ENCODE measurements around the gene TLCD3B.
A peak's percentile ranks its signal among the peaks of the same experiment; 100 is the strongest.
"Not testable (repeated sequence)": the region's sequence is repeated elsewhere in the genome, so short reads cannot be mapped to it uniquely, and the experiment has no call there.

Gene TLCD3B

GRCh38 chr16:30060836-30061554 is 29.9 kb upstream of the TLCD3B start:
- DNase-seq, result no peak

DNA sequence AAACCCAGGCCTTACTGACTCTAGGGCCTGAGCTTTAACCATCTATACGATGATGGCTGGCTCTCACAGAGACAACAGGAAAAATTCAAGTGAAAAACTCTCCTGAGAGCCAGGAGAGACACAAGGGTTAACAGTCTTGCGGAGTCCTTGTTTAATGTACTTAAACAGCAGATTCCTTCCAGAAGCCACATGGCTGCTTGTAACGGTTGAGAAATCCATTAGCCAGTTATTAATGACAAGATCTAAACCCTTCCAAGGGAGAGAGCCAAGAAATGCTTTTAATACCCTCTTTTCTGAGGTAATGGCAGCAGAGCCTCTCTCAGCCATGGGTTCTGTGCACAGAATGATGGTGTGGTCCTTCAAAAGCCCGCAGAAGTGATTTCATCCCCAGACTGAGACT is 29.3 kb upstream of the TLCD3B start:
- DNase-seq, result no peak

DNA sequence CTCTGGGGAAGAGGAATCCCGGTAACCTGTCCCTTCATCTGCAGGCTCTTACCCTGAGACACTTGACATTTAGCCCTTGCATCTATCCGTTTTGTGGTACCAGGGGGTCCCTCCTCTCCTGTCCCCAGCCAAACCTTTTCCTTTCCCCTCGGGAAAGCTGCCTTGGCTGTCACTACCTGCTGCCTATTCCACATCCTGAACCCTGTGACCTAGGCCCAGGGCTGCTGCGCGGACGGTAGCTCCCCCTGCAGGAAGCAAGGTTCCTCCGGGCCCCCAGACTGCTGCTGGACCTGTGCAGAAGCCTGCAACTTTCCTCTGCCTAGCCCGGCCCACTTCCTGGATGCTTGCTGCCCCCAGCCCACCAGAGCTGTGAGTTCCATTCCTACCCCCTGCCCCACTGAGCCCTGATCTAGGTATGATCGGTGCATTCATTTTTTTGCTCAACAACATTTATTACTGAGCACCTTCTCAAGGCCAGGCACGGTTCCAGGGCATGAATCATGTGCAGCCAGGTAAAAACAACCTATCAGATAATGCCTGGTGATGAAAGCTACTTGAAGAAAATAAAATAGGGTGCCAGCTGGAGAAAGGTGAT is 24.0 kb upstream of the TLCD3B start:
- no peak for DNase-seq

- no peak for DNase-seq
These were observed 23.4 kb upstream of the TLCD3B start for GRCh38 chr16:30054451-30054850.

DNA sequence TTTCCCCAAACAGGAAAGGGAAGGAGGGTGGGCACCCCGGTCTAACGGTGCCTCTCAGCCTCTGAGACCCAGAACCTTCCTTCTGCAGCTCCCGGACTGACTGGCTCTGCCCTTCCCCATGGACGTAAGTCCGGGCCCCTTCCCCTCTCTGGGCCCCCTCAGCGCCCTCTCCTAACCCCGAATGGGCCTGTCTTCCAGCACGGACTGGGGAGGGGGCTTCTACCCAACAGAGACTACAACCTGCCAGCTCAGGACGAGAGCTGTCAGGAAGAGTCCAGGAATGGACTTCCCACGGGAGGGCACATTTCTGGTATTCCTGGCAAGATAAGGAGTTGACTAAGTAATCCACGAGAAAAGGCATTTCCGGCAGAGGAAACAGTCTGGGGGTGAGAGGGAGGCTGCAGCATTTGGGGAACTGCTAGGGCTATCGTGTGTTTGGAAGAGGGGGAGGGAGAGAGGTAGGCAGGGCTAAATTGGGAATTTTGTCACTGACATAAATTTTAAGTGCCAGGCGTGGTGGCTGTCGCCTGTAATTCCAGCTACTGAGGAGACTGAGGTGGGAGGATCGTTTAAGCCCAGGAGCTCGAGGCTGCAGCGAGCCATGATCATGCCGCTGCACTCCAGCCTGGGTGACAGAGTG is 22.4 kb upstream of the TLCD3B start:
- DNase-seq, result no peak

DNA sequence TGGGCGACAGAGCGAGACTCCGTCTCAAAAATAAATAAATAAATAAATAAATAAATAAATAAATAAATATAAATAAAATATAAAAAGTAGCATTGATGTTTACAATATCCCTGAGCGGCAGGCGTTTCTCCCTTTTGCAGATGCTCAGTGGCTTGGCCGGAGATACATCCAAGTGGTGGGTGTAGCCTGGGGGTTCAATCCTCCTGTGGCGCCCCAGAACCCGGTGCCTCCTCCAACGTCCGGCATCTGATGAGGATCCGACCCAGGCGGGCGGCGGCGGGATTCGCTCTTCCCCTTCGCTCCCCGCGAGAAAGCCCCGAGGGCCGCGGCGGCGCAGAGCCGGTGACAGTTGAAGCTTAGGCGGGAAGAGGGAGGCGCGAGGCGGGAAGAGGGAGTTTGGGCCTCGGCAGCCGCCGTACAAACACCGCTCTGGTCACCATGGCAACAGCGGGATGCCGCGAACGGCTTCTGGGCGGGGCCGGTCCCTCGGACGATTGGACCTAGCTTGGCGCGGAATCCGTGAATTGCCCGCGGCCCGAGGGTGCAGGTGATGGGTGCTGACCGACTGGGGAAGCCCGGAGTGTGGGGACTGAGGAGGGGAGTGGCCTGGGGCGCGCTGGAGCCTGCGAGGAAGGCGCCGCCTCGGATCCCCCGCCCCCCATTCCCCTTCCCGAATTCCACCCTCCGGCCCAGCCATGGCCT is 21.8 kb upstream of the TLCD3B start:
- DNase-seq, result peak; percentile 81

DNA sequence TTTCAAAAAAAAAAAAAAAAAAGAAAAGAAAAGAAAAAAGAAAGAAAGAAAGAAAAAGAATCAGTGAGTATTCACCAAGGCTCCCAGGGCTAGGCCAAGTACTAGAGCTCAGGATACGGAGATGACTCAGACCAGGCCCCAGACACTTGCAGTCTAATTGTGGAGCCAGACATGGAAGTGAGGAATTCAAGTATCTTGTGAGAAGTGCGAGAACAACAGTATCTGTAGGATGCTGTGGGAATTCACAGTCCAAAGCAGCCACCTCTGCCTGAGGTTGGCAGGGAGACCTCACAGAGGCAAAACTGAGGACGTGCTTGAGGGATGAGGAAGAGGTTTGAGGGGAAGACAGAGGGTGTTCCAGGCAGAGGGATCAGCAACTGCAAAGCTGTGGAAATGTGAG is 20.4 kb upstream of the TLCD3B start:
- DNase-seq, result no peak

GRCh38 chr16:30049871-30050270 is 18.8 kb upstream of the TLCD3B start:
- no peak for DNase-seq

DNA sequence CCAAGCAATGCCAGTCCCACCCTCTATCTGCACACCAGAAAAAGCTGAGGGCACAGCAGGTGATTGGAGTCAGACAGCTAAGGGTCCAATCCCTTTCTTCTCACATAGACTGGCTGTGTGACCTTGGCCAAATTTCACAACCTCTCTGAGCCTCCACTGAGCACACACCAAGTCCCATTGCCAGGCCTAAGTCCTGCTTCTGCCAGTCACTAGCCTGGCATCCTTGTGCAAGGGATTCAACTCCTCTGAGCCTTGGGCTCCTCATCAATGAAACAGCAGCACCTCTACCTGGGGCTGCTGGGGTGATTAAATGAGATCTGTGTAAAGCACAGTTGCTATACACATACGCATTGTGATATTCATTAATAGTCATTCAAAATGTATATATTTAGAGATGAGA is 15.5 kb upstream of the TLCD3B start:
- DNase-seq, result no peak

- no peak for DNase-seq
These were observed 15.1 kb upstream of the TLCD3B start for GRCh38 chr16:30046178-30046577.

DNA sequence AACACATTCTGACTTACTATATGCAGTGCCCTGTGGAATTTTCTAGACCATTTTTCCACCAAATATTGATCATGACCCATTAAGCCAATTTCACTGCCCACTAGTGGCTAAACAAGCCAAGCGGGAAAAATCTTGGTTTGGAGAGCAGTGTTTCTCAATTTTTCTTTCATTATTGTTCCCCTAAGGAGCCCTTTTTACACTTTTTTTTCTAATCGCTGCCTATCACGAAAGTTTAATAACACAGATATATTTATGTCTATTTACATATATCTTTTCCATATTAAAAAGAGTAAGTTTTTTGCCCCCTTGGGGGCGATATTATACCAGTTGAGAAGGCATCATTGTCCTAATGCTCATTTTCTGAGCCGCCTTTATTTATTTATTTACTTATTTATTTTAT is 10.8 kb upstream of the TLCD3B start:
- DNase-seq, result no peak

GRCh38 chr16:30040690-30041089 is 9.6 kb upstream of the TLCD3B start:
- not testable (repeated sequence) for DNase-seq

- DNase-seq, result no peak
These were observed 9.2 kb upstream of the TLCD3B start for GRCh38 chr16:30040221-30040620.

GRCh38 chr16:30033270-30033669 is 2.2 kb upstream of the TLCD3B start:
- DNase-seq, result no peak

DNA sequence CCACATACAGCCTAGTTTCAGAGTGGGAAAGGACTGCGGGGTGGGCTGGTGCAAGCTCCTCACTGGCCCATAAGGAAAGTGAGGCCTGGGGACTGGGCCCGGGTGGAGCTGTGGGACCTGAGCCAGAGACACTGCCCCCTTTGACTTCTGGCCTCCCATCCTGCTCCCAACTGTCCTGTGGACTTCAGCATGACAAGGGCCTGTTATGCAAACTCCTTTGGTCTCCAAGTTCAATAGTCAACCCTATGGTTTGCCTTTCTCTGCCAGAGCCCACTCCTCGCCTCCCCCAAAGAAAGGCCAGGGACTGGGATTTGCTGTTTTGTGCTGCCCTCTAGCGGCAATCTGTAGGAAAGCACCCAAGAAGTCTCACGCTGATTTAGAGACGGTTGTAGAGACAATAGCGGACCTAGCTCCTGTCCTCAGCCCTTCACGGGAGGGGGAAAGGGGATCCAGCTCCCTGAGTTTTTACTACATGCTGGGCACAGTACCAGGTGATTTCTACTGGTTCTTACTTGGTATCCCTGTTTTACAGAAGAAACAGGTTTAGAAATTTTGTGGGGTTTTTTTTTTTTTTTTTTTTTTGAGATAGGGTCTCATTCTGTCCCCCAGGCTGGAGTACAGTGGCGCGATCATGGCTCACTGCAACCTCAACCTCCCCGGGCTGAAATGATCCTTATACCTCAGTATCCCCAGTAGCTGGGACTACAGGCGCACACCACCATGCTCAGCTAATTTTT is 1.2 kb upstream of the TLCD3B start:
- peak; percentile 76 for DNase-seq

DNA sequence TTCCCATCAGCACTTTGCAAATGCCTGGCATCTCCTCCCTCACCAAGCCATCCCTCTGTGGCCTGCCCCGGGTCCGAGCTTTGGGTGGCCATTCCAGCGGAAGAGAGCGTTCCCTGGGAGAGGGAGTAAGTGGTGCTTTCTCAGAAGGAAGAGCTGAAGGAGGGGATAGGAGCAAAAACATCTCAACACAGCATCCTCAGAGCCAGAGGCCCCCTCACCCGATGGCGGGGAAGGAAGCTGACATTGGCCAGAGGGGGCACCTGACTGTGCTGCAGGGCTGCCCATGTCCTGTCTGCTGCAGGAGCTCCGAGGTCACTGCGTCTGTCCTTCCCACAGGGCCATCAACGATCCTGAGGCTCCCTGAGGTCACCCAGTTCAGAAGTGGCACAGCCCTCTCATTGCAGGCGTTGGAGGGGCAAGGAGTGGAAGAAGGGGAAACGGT is 427 bp upstream of the TLCD3B start:
- DNase-seq, result no peak

GRCh38 chr16:30030011-30030685 is 923 bp downstream of the TLCD3B start:
- no peak for DNase-seq

- no peak for DNase-seq
These were observed 2.5 kb downstream of the TLCD3B start for GRCh38 chr16:30028438-30029076.

DNA sequence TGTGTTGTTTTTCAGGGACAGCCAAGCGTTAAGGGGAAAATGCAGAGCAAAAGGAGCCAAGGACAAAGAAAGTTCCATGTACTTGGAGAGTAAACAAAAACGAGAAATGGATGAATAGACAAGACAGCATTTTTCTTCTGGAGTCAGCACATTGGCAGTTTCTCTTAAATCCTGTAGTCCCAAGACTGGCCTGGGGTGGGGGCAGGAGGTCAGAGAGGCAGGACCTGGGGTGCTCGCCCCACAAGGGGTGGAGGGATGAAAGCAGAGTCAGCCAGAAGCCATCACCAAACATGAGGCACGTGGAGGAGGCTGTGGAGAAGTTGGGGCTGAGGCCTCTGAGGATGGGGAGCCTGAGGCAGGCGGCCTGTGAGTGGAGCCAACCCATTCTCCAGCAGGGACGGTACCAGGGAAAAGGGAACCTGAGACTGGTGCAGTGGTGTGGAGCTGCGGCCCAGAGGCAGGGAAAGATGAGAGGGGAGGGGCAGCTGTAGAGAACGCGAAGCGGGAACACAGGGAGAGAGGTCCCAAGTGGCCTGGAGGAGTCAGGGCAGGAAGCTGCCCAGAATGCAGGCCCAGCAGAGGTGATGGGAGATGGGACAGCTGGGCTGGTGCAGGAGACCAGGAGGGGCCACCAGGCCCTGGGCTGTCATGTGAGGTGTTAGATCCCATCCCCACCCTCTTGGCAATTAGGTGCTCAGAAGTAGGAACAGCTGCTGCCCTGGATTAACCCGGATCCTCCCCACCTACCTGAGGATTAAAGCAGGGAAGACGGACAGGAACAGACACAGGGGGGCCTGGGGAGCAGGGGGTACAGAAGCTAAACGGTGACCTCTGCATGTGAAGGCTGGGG is 3.3 kb downstream of the TLCD3B start:
- DNase-seq, result no peak

DNA sequence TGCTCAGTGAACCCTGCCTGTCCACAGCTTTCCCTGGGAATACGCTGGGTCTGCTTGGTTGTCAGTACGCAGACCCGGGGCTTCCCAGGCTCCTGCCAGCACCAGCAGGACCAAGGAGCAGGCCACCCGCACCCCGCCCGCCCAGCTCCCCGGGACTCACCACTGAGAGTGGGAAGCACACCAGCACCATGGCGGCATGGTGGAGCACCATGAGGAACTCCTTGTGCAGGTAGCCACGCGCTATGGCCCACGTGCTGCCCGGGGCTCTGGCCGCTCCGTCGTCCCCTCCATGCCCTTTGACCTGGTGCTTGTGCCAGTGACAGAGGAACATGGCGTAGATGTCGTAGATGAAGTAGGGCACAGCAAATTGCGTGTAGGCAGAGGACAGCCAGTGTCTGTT is 4.6 kb downstream of the TLCD3B start:
- no peak for DNase-seq

GRCh38 chr16:30025574-30025973 is 5.5 kb downstream of the TLCD3B start:
- DNase-seq, result no peak
